Epithelial cell of proximal tubule (primary cell): ENCODE measurements around the gene INPPL1. TPM values are rescaled to one million over a fixed set of nuclear protein-coding genes. Genes with fewer than 3 reads are reported as not detected.
"Not testable (repeated sequence)": the region's sequence is repeated elsewhere in the genome, so short reads cannot be mapped to it uniquely, and the experiment has no call there.

Experiments
- DNase-seq: peaks from one replicate; pipeline ENCODE4 v3.0.0-alpha.2; 2011; ENCODE audit warnings: low read depth
- H3K4me3 ChIP-seq: 2 replicates; pipeline ENCODE4 v1.5.1; 2011; ENCODE audit warnings: low read depth, mild to moderate bottlenecking, low read length
- total RNA-seq: library from RNA; depleted of rRNA; stranded (reverse); fragments of >200 nt; gene quantifications from 2 replicates; pipeline ENCODE4 v1.2.3, GENCODE V29; 2015
- TF ChIP-seq, protein P1 (sequence below): conservative IDR thresholded peaks from 2 replicates; pipeline ENCODE4 v1.5.1; 2012; ENCODE audit warnings: low read depth, mild to moderate bottlenecking, low read length

INPPL1 gene, protein sequence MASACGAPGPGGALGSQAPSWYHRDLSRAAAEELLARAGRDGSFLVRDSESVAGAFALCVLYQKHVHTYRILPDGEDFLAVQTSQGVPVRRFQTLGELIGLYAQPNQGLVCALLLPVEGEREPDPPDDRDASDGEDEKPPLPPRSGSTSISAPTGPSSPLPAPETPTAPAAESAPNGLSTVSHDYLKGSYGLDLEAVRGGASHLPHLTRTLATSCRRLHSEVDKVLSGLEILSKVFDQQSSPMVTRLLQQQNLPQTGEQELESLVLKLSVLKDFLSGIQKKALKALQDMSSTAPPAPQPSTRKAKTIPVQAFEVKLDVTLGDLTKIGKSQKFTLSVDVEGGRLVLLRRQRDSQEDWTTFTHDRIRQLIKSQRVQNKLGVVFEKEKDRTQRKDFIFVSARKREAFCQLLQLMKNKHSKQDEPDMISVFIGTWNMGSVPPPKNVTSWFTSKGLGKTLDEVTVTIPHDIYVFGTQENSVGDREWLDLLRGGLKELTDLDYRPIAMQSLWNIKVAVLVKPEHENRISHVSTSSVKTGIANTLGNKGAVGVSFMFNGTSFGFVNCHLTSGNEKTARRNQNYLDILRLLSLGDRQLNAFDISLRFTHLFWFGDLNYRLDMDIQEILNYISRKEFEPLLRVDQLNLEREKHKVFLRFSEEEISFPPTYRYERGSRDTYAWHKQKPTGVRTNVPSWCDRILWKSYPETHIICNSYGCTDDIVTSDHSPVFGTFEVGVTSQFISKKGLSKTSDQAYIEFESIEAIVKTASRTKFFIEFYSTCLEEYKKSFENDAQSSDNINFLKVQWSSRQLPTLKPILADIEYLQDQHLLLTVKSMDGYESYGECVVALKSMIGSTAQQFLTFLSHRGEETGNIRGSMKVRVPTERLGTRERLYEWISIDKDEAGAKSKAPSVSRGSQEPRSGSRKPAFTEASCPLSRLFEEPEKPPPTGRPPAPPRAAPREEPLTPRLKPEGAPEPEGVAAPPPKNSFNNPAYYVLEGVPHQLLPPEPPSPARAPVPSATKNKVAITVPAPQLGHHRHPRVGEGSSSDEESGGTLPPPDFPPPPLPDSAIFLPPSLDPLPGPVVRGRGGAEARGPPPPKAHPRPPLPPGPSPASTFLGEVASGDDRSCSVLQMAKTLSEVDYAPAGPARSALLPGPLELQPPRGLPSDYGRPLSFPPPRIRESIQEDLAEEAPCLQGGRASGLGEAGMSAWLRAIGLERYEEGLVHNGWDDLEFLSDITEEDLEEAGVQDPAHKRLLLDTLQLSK
- 66.5 and 73.2 TPM in 2 replicates for total RNA-seq

DNA sequence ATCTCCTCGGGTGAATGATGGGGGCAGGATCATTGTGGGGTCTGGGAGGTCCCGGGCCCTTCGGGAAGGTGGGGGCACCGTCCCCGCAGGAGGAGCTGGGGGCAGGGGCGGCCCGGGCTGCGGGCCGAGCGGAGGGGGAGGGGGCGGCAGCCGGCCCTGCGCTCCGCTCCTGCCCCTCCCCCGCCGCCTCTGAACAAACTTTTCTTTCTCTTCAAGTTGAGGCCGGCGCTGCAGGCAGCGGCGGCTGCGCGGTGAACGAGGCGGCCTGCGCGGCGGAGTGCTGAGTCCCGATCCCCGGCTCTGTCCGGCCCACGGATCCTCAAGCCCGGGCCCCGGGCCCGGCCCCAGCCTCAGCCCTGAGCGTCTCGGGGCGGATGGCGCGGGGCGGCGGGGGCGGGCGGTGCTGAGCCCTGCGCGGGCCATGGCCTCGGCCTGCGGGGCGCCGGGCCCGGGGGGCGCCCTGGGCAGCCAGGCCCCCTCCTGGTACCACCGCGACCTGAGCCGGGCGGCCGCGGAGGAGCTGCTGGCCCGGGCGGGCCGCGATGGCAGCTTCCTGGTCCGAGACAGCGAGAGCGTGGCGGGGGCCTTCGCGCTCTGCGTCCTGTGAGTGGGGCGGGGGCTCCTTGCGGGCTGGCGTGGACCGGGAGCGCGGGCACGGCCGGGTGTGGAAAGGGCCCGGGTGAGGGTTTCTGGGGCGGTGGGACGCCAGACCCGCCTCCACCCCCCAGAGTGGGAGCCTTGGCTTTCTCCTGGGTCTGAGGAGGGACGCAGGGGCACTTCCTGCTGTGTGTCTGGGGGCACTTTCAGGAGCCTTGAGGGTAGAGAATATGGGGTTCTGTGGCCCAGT lies at the start of gene INPPL1:
TSS of gene INPPL1 (plus strand) at position 204 of the 847 bp plus-strand sequence. CDS start at position 422, 218 bp downstream.
- peak within 1 kb of the TSS; percentile 91 for H3K4me3 ChIP-seq
- TF ChIP-seq, protein P1, sequence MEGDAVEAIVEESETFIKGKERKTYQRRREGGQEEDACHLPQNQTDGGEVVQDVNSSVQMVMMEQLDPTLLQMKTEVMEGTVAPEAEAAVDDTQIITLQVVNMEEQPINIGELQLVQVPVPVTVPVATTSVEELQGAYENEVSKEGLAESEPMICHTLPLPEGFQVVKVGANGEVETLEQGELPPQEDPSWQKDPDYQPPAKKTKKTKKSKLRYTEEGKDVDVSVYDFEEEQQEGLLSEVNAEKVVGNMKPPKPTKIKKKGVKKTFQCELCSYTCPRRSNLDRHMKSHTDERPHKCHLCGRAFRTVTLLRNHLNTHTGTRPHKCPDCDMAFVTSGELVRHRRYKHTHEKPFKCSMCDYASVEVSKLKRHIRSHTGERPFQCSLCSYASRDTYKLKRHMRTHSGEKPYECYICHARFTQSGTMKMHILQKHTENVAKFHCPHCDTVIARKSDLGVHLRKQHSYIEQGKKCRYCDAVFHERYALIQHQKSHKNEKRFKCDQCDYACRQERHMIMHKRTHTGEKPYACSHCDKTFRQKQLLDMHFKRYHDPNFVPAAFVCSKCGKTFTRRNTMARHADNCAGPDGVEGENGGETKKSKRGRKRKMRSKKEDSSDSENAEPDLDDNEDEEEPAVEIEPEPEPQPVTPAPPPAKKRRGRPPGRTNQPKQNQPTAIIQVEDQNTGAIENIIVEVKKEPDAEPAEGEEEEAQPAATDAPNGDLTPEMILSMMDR, result no peak
- DNase-seq, result no peak

DNA sequence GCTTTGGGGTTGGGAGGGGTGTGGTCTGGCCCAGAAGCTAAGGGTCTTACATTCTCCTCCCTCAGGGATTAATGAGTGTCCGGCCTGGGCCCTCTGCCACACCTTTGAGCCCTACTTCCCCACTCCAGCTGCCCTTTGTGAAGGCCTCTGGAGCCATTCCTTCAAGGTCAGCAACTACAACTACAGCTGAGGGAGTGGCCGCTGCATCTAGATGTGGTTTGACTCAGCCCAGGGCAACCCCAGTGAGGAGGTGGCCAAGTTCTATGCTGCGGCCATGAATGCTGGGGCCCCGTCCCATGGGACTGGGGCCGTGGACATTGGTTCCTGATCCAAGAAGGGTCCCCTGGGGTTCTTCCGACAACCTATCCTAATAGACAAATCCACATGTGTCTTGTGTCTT lies 46.9 kb upstream of the INPPL1 start:
- DNase-seq, result no peak
- no peak overlapping the region for H3K4me3 ChIP-seq
- TF ChIP-seq, protein P1, result no peak

DNA sequence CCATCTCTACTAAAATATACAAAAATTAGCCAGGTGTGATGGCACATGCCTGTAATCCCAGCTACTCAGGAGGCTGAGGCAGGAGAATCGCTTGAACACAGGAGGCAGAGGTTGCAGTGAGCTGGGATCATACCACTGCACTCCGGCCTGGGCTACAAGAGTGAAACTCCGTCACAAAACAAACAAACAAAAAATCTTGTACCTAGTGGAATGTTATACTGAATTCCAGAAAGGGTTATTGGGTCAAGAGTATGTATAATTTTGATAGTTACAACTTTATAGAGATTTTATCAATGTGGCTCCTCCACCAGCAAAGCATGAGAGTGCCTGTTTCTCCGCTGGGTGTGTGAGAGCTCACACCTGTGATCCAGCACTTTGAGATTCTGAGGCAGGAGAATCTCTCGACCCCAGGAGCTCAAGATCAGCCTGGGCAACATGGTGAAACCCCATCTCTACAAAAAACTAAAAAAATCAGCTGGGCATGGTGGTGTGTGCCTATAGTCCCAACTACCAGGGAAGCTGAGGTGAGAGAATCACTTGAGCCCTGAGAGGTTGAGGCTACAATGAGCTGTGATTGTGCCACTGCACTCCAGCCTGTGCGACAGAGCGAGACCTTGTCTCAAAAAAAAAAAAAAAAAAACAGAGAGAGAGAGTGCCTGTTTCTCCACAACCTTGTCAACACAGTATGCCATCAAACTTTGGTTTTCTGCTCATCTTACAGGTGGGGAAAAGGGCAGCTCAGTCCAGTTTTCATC lies 45.3 kb upstream of the INPPL1 start:
- TF ChIP-seq, protein P1, result no peak
- no peak overlapping the region for H3K4me3 ChIP-seq
- no peak for DNase-seq

DNA sequence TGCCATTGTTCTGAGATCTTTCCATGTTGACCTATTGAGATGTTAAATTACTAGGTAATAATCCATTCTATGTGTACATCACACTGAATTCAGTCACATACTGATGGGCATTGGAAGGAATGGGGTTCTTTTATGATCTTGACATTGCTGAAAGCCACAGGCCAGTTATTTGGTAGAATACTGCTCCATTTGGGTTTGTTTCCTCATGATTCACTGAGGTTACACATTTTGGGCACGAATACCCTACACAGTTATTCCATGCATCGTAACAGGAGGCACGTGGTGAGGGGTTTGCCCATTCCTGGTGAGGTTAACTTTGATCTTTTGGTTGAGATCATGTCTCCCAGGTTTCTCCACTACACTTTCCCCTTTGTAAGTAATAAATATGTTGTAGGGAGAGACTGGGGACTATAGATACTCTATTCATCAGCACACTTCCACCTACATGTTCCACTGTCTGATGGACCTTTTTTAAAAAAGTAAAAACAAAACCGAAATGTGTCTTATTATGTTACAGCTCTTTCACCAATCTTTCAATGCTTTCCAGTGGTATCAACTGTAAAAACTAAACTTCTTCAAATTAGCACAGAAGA lies 44.7 kb upstream of the INPPL1 start:
- DNase-seq, result no peak
- H3K4me3 ChIP-seq, result no peak overlapping the region
- TF ChIP-seq, protein P1, result no peak

DNA sequence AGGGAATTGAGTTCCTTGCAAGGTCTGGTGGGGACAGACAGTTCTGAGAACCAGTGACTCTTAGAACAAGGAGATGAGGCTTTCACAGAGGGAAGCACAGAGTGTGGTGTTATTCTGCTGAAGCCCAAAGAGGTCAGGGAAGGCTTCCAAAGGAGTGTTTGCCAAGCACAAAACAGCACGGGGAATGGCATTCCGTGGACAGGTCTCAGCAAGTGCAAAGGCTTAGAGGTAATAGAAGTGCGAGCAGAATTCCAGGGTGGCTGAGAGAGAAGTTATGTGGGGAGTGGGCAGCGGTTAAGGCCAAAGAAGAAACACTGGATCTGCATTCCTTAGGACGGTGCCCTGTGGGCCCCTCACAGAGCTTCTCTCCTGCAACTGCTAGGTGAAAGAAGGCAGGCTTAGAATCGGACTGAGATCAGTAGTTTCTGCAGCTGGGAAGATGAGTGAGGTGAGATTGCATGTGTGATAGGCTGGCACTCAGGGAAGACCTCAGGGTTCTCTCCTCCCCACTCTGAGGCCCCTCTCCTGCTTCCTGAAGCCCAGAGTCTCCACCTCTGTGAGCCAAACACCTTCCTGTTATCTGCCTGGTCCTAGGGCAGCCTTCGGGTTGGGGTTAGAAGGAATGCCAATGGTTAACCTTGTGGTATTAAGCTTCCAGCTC lies 43.5 kb upstream of the INPPL1 start:
- not testable (repeated sequence) for H3K4me3 ChIP-seq, DNase-seq

- not testable (repeated sequence) for DNase-seq, H3K4me3 ChIP-seq
- TF ChIP-seq, protein P1, result peak; percentile 50
Observed at GRCh38 chr11:72181553-72181958, 43.0 kb upstream of the INPPL1 start.
